Frontal cortex (tissue), 4 donors: ENCODE data around the gene LRRFIP1. TPM values are rescaled to one million over a fixed set of nuclear protein-coding genes. Genes with fewer than 3 reads are reported as not detected.

Source experiments
- DNase-seq, 2 donors: peaks; one replicate each; pipeline ENCODE4 v3.0.0; 2012; ENCODE audit warnings: low spot score in 2 of 2
- FAIRE-seq: peaks from 2 replicates; lab custom pipeline; 2012; peaks lifted over from hg19 to GRCh38; lab: Jason Lieb, UNC
- total RNA-seq: library from RNA; depleted of rRNA; stranded (reverse); fragments of >200 nt; gene quantifications from one replicate; pipeline ENCODE4 v1.2.3, GENCODE V29; 2014
- donor health status: control.
- donor health status: control.
- donor health status: control.

The LRRFIP1 gene
- total RNA-seq, 1 donor from 2014 or later, result 27.7 TPM

GRCh38 chr2:237694415-237695194 lies 67.2 kb downstream of the LRRFIP1 start:
- FAIRE-seq (no peak), DNase-seq (no peak)

GRCh38 chr2:237695201-237695780 lies 67.9 kb downstream of the LRRFIP1 start:
- no peak for FAIRE-seq
- DNase-seq, result no peak

DNA sequence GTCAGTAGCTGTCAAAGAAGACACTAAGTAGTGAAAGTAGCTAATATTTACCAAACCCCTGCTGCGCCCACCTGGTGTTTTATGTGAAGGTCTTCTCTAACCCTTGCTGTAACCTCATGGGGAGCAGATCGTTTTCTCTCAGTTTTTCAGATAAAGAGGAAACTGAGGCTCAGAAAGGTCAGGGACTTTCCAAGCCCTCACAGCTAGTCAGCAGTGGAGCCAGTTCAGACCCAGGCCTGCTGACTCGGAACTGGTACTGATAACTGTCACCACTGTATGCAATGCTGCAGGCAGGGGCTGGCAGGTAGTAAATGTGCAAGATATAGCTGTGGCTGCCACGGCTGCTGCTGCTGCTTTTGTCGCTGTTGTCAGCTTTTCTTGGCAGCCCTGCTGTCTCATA lies 69.1 kb downstream of the LRRFIP1 start:
- no peak for FAIRE-seq

DNA sequence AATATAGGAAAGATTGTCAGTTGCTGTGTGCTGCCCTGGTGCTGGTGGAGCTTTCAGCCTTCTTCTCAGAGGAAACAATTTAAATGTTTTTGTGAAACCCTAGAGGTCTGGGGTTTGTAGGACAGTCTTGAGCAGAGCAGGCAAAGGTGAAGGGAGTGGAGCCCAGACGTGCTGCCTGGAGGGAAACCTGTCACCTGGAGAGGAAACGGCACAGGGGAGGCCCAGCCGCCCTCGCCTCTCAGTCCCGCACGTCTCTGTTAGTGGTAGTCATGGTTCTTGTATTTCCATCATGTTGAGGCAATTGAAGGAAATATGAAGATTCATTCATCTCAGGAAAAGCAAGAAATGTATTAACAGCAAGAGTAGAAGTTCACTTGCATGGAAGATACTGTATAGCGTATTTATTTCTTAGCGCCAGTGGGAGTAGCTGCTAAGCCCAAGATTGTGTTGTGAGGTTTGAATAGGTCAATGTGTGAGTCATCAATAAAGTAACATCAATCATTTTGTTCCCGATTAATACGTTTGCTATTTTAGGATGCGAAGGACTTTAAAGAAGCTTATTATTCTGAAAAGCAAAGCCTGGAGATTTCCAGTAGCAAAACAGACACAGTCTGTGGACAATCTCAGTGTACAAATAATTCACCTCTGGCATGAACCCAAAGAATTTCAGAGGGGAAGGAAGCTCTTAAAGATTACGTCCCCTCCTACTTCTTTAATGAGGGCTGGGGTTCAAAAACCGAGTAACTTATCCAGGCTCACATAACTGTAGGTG lies 70.4 kb downstream of the LRRFIP1 start:
- no peak for DNase-seq
- no peak for FAIRE-seq

More for the DNA sequence above, 69.1 kb downstream of the LRRFIP1 start:
- no peak for DNase-seq

- FAIRE-seq, result no peak
- no peak for DNase-seq
These were observed 70.9 kb downstream of the LRRFIP1 start for GRCh38 chr2:237698358-237698694.

DNA sequence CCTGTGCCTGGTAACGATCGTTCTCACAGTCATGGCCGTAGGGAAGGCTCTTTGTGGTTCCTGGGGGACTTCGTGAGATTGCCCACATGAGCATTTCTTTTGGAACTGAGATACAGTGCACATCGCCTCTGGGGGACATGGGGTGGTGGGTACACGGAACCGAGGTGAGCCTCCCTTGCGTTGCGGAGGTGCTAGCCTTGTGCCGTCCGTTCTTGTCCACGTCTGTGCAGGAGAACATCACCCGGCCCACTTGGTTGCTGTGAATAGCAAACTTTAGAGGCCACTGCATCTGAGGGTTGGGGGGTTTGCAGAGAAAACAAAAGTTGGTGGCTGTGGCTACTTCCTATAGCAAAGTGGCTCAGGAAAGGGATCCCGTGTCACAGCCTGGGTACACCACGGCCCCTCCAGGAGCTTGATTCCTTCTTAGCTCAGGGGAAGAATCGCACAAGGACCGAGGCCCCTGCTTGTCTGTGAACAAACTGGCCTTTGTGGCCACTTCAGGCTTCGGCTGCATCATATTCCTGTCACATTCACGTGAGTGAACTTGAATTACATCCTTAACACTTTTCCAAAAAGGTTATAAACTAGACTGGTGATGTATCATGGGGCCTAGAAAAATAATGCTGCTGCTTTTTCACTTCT lies 72.6 kb downstream of the LRRFIP1 start:
- FAIRE-seq (no peak), DNase-seq (no peak)

DNA sequence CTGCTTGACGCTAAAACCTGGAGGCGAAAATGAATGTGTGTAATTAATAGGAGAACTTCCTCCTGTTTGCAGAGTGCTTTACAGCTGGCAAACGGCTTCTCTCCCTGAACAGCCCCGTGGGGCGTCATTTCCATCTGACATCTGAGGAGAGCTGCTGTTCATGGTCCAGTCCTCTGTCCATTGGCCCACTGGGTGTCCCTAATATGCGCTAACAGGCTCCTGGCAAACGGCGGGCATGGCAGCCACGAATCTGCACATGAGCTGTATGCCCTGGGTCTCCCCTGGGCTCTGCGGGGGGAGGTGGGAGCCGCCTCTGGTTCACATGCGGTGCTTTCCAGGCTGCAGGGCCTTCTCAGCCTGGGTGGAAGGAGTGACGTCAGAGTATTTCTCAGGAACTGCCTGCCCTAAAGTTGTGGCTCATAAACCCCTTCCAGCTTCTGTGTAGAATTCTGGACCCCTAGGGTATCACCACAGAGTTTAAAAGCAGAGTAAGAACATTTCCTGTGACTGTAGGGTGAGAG lies 73.2 kb downstream of the LRRFIP1 start:
- DNase-seq (no peak), FAIRE-seq (no peak)

DNA sequence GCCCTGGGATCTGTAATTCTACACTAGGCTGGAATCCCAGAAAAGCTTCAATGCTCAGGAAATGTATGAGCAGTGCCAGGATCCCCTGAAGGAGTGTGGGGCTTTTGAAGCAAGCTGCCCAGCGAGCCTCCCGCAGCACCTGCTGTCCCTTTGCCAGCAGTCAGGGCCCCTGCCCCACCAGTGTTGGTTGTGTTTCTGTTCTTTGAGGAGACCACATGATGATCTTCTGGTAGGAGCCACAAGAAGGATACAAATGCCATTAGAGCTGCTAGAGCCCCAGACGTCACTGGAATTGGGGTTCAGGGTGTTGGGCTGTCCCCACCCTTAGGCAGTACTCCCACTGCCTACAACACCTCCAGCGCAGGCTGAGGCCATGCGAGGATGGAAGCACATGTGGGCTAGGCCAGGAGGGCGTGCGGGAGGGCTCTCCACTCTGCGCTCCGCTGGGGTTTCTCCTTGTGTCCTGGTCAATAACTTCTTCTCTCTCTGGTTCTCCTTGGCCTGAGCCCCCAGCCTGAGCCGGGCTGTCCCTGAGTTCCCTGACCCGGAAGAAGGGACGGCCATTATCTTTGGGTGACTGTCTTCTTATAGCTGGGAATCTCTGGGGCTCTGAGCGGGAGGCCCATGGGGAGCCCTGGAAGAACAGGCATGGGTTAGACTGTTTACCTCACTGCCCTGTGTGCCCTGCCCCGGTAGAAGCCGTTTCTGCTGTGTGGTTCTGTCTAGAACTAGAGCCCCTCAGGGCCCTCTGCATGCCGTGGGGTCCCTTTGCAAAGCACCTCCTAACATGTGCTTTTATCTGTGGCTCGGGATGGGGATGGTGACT lies 73.9 kb downstream of the LRRFIP1 start:
- no peak for FAIRE-seq
- DNase-seq, result no peak

DNA sequence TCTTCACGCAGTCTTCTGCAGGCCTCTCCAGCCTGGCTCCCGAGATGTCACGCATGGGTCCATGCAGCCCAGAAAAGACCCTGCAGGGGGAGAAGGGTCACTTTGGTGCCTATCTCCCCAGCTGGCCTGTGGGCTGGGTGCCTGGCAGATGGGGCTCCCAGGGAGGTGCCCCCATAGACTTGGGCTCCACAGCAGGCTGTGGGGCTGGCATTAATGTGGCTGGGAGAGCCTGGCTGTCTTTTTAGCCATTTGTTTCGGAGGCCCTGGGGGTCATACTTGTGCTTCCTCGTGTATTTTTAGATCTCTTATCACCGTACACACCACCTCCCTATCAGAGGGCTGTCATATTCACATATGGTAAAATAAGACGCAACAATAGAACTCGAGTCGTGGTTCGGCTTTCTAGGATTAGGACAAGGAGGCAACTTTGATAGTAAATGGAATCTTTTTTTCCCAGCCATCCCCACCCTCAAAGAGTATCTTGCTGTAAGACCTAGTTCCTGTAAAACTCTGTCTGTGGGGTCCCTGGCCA lies 74.5 kb downstream of the LRRFIP1 start:
- no peak for FAIRE-seq
- DNase-seq, result no peak

DNA sequence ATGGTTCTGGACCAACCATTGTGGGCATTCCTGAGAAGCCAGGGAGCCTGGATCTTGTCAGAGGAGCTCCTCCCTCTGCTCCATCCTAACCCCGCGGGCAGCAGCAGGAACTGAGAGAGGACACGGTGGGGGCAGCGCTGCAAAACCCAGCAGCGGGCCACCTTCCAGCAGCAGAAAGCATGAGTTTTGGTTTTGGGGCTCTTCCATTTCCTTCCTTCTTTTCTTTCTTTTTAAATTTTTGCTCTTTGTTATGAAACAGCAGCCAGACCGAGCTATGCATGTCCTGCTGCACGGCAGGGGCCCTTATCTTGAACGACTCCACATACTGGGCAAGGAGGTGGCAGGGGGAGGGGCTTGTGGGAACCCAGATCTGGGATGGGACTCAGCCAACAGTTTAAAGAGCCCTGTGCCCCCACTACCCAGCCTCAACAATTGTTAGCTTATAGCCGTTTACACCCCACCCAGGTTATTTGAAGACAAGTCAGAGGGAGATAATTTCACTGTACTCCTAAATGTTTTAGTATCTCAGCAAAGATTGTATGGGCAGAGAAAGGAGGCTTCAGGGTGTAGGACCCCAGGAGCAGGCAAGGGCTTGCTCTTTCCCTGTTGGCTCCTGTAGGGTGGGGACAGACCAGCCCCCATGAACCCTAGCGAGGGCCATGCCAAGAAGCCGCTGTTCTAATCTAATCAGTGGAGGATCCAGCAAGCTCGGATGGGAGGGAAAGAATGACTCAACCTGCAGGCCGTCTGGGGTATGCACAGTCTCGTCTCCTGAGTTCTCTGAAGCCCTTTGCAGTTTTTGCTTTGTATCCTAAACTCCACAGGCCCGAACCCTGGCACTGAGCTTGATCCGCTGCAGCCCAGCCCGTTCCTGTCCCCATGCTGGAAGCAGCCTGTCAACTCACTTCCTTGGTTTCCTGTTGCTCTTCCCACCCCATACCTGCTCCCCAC lies 75.3 kb downstream of the LRRFIP1 start:
- no peak for DNase-seq
- no peak for FAIRE-seq

GRCh38 chr2:237704501-237705434 lies 77.4 kb downstream of the LRRFIP1 start:
- no peak for FAIRE-seq
- no peak for DNase-seq

DNA sequence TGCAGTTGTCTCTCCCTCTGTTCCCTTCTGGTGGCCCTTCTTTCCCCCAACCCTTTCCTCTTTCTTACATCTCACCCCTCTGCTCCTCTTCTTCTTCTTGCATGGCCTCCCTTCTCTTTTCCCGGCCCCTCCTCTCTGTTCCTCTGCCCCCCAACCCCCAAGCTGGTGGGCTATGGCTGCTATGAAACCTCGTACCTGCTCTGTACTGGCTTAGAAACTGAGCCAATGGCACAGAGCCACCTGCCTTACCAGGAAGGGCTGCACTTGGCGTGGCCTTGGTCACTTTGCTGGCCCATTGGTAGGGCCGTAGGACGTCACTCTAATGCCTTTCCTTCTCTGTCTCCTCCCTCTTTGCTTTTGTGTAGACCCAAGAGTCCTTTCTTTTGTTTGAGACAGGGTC lies 78.9 kb downstream of the LRRFIP1 start:
- FAIRE-seq (no peak), DNase-seq (no peak)

DNA sequence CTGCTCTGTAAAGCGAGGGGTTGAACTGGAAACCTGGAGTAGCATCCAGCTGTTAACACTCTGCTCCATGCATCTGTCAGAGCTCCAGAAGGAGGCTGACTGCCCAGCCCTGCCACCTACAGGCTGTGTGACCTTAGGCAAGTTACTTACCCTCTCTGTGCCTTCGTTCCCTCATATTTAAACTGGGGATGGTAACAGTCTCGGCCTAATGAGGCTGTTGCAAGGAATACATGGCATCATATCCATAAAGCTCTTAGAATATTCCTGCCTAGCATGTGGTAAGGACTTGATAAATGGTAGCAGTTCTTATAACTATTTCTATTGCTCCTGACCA lies 80.6 kb downstream of the LRRFIP1 start:
- FAIRE-seq, result no peak
- DNase-seq, result no peak

GRCh38 chr2:237708491-237708890 lies 81.1 kb downstream of the LRRFIP1 start:
- DNase-seq, result no peak
- FAIRE-seq, result no peak

GRCh38 chr2:237708961-237709360 lies 81.6 kb downstream of the LRRFIP1 start:
- no peak for FAIRE-seq
- DNase-seq, result no peak

- DNase-seq, result no peak
- FAIRE-seq, result no peak
These were observed 84.2 kb downstream of the LRRFIP1 start for GRCh38 chr2:237711458-237712150.
